22Rv1 (cell line): ENCODE measurements around the gene STARD7.

ENCODE experiments used
- H3K27ac ChIP-seq: fragments of 450-650 bp; 2 replicates; pipeline ENCODE4 v1.5.1; 2017
- ZFX ChIP-seq: fragments of 450-650 bp; IDR thresholded peaks from 2 replicates; pipeline ENCODE4 v1.6.1; 2017; ENCODE audit warnings: antibody characterized with exemption, borderline replicate concordance
- TF ChIP-seq, protein P1 (sequence below): fragments of 450-650 bp; IDR thresholded peaks from 2 replicates; pipeline ENCODE4 v1.5.1; 2017; ENCODE audit warnings: mild to moderate bottlenecking

STARD7 gene

DNA sequence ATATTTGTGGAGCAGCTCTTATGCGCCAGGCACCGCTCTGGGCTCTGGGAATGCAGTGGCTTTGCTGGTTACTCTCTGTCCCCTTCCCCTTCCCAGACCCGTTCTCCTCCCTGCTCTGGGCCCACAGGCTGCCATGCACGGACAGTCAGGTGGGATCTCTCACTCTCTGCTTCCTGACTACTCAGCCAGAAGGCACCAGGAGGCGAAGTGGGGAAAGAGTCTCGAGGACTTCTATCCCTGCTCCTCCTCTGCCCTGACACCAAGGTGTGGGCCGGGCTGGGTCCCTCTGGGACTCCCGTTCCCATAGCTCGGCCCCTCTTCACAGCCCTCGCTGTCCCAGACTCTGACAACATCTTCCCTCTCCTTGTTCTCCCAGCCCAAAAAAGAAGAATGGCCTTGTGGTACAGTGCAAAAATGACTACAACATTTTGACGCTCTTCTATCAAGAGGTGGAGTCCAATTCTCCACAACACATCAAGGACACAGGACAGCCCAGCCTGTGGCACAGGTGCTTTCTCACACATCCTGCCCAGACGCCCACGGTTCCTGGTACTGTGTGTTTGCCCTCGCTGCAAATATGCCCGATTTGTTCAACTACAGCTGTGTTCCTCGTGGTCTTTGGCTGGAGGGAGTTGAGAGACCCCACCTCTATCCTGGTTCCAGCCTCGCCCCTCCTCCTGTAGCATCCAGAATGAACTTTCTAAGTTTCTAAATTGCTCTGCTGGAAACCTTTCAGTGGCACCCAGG, 49.4 kb downstream of the STARD7 start:
- no peak for TF ChIP-seq ZFX
- TF ChIP-seq, protein P1, sequence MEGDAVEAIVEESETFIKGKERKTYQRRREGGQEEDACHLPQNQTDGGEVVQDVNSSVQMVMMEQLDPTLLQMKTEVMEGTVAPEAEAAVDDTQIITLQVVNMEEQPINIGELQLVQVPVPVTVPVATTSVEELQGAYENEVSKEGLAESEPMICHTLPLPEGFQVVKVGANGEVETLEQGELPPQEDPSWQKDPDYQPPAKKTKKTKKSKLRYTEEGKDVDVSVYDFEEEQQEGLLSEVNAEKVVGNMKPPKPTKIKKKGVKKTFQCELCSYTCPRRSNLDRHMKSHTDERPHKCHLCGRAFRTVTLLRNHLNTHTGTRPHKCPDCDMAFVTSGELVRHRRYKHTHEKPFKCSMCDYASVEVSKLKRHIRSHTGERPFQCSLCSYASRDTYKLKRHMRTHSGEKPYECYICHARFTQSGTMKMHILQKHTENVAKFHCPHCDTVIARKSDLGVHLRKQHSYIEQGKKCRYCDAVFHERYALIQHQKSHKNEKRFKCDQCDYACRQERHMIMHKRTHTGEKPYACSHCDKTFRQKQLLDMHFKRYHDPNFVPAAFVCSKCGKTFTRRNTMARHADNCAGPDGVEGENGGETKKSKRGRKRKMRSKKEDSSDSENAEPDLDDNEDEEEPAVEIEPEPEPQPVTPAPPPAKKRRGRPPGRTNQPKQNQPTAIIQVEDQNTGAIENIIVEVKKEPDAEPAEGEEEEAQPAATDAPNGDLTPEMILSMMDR = no peak
- no peak overlapping the region for H3K27ac ChIP-seq

DNA sequence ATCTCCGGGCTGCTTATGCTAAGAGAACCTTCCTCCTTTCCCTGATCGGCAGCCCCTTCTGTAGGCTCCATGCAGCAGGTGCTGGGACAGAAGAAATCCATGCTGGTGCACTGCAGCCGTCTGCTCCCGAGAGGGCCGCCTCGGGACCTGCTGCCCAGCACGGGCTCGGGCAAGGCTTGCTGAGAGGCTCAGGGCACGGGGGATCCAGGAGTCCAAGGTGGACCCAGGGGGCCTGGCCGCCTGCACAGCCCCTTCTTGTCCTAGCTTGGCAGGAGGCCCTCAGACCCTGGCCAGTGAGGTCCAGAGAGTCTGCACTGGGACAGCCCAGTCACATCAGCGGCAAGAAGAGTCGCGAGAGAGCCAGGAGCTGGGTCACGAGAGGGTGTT, 50.1 kb downstream of the STARD7 start:
- H3K27ac ChIP-seq = no peak overlapping the region
- TF ChIP-seq, protein P1 = no peak
- no peak for TF ChIP-seq ZFX

DNA sequence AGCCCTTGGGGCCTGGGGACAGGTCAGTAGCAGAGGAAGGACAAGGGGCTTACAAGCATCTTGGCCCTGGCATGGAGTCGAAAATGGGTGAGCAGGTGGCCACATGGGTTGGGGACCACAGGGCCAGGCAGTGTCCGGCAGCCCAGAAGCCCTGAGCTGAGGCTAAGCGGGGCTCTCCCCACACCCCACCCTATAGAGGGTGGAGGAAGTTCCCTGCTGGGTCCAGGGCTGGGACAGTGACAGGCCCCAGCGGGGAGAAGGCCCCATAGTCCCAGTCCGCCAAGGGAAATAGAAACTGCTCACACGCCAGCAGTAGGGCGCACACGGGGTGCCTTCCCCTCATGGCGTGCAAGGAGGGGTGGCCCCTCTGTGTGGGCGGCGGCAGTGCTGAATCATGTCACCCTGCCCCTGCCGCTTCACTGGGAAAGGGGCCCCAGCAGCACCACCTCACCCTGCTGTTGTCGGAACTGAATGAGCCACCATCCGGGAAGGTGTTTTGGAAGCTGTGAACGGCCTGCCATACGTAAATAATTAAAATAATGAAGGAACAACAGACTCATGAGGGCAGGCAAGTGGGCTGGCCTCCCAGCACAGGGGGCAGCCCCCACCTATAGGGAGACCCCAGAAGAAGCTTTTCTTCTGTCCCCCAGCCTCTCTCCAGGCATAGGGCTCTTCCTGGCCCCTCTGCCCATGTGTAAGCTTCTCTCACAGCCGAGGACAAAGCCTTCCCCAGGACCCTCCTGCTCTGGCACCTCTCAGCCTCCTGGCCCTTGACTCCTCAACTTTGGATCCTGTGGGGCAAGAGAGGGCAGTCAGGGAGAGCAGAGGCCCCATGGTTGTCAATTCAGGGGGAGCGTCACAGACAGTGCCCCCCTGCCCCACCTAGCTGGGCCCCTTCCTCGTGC, 50.7 kb downstream of the STARD7 start:
- TF ChIP-seq ZFX = no peak
- TF ChIP-seq, protein P1 = no peak
- no peak overlapping the region for H3K27ac ChIP-seq

DNA sequence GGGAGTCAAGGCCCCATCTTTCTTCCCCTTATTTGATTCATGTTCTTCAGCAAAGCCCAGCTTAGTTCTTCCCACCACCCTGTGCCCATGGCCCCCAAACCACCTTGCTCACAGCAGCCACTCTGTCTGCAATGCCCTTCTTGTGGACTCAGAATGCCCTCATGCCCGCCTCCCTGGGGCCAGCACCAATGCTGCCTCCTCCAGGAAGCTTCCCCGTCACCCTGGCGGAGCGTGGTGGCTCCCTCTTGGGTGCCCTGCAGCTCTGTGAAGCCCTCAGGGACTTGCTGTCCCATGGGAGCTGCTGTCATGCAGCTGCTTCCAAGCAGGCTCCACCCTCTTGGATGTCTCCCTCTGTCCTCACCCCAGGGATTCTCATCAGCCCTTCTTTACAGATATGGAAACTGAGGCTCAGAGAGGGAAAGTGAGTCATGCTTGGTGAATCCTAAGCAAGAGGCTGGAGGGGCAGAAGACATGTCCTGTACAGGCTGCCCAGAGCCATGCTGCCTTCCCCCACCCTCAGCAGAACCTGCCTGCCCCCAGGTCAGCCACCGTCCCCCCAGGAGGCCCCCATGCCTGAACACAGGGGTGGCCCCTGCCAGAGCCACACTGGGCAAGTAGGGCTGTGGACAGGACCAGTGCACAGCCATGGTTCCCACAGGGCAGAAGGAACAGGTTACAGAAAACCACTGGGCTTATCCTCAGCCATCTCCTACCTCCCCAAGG, 51.5 kb downstream of the STARD7 start:
- no peak for TF ChIP-seq ZFX
- TF ChIP-seq, protein P1 = no peak
- no peak overlapping the region for H3K27ac ChIP-seq

DNA sequence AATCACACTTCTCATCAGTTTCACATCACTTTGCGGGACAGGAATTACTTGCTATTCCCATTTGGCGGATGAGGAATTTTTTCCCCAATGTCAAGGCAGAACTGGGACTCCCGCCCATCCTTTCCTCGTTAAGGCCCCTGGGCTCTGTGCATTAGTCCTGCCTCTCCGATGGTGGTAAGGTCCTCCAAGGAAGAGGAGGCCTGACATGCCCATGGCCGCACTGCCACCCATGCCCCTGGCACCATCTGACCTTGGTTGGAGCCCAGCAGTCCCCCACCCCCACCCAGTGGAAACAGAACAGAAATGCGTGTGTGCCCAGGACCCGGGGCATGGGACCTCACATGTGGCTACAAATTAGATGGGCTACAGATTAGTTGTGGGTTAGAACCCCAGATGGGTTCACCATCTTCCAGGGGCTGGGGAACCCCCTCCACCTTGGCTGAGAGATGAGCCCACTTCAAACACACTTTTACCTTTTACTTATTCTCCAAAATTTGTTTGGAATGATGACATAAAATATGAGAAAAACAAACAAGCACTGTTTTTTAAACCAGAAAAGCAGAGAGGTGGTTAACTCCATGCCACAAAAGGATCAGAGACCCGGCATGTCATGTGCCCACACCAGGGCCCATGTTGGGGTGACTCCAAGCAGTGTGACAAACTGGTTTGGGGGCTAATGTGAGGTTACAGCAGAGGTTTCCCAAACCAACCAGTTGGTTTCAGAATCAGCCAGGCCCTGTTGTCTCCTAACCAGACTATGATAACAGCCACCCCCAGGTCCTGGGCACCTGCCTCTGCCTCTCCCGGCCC, 52.4 kb downstream of the STARD7 start:
- TF ChIP-seq, protein P1 = no peak
- no peak for TF ChIP-seq ZFX

GRCh38 chr2:96154506-96155380, 53.9 kb downstream of the STARD7 start:
- no peak overlapping the region for H3K27ac ChIP-seq
- TF ChIP-seq ZFX = no peak
- TF ChIP-seq, protein P1 = no peak

More for the DNA sequence above, 52.4 kb downstream of the STARD7 start:
- H3K27ac ChIP-seq = no peak overlapping the region
